Measurements from ENCODE around the gene TMEM247. TPM values are rescaled to one million over a fixed set of nuclear protein-coding genes. Genes with fewer than 3 reads are reported as not detected.

TMEM247 gene
- total RNA-seq, 4 donors from 2014 or later = not detected

DNA sequence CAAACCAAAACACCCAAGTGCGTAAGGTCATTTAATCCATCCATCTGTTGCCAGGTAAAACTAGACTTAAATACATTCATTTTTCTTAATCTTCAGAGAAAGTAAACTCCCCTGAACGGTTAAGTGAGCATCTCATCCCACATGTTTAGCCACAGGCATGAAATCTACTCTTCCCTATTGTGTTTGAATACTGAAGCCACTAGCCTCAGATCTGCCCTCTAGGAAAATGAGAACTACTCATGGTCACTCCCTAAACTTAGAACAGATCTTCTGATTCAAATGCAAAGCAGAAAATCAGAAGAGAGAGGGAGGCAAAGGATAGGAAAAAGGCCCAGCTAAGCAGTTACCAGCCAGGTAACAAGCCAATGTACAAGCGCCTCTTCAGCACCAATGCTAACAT, 7.1 kb downstream of the TMEM247 start:
- TF ChIP-seq POLR2A (IDR thresholded peaks at IDR 0.05) (no peak), EP300 (IDR thresholded peaks at IDR 0.05) (no peak), POLR2AphosphoS5 (IDR thresholded peaks at IDR 0.05) (no peak)
- TF ChIP-seq, protein P1, sequence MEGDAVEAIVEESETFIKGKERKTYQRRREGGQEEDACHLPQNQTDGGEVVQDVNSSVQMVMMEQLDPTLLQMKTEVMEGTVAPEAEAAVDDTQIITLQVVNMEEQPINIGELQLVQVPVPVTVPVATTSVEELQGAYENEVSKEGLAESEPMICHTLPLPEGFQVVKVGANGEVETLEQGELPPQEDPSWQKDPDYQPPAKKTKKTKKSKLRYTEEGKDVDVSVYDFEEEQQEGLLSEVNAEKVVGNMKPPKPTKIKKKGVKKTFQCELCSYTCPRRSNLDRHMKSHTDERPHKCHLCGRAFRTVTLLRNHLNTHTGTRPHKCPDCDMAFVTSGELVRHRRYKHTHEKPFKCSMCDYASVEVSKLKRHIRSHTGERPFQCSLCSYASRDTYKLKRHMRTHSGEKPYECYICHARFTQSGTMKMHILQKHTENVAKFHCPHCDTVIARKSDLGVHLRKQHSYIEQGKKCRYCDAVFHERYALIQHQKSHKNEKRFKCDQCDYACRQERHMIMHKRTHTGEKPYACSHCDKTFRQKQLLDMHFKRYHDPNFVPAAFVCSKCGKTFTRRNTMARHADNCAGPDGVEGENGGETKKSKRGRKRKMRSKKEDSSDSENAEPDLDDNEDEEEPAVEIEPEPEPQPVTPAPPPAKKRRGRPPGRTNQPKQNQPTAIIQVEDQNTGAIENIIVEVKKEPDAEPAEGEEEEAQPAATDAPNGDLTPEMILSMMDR (IDR thresholded peaks at IDR 0.05) = no peak
- WGBS, 2 donors (ENCODE audit: low coverage in 1 of 2) = 83 to 95% methylated on average over 3 of the region's 3 CpGs
- ATAC-seq = no peak
- Histone ChIP-seq H3K4me3 (no peak overlapping the region), H3K4me1 (peaks cover 0 to 41% (median 16%) of the 10 kb centered on the region in 3 donors), H3K27me3 (no peaks in the 10 kb centered on the region), H3K36me3 (no peaks in the 10 kb centered on the region), H3K27ac (no peak overlapping the region), H3K9me3 (no peaks in the 10 kb centered on the region)

DNA sequence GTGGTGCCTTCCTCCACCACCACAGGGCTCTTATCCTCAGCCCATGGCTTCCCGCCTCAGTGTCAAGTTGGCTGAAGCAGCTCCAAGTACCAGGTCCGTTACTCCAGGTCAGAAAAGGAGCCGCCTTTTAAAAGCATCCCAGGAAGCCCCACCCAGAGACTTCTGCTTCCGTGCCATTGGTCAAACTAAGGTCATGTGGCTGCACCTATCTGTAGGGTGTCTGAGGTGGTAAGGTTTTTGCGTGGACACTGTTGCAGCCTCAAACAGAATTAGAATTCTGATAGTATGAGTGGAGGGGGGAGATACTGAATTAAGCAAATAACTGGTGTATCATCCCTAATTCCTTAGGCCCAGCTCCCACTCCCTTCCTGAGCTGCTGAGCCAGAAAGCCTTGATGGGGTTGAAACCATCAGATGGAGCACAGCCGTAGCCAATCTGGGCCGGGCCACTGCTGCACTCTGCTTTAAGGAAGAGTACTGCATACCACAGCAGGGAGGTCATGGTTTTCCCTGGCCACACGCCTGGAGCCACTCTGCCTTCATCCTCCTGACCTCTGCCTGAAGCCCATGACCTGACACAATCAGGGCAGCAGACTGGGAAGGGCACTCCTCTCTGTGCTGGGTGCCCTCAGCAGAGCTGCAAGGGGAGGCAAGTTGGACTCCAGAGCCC, 8.4 kb downstream of the TMEM247 start:
- no peak overlapping the region for H3K4me3 ChIP-seq
- ATAC-seq = peak; percentile 88
- TF ChIP-seq EP300 (IDR thresholded peaks at IDR 0.05) (no peak), POLR2AphosphoS5 (IDR thresholded peaks at IDR 0.05) (no peak), POLR2A (IDR thresholded peaks at IDR 0.05) (no peak)
- TF ChIP-seq, protein P1 (IDR thresholded peaks at IDR 0.05) = no peak
- no peaks in the 10 kb centered on the region for H3K27me3 ChIP-seq
- H3K36me3 ChIP-seq = no peaks in the 10 kb centered on the region
- WGBS, 2 donors (ENCODE audit: low coverage in 1 of 2) = 0% methylated on average over 1 to 2 of the region's 8 CpGs
- peaks cover 0 to 42% (median 16%) of the 10 kb centered on the region in 3 donors for H3K4me1 ChIP-seq
- H3K9me3 ChIP-seq = no peaks in the 10 kb centered on the region
- H3K27ac ChIP-seq = peak overlapping the region in 3 of 4 donors; percentile 36 to 63 (median 44)

DNA sequence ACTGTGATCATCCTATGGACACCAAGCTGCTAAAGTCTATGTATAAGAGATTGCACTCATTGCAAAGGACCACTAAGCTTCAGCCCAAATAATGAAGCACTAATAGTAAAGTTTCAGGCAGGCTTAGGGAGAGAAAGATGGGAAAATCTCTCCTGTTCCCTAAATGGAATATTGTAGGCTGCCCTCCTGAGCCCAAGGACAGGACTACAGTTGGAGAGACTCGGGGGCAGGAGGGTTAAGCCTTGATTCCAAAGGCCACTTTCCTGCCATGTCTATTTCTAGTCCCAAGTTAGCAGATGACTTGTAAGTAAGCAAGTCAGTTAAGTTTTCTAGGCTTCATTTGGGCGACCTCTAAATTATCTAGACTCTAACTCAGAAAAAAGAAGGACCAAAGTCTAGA, 9.0 kb downstream of the TMEM247 start:
- H3K4me1 ChIP-seq = peaks cover 0 to 46% (median 16%) of the 10 kb centered on the region in 3 donors
- no peak for ATAC-seq
- peak overlapping the region in 3 of 4 donors; percentile 36 to 63 (median 44) for H3K27ac ChIP-seq
- no peaks in the 10 kb centered on the region for H3K9me3 ChIP-seq
- no peaks in the 10 kb centered on the region for H3K27me3 ChIP-seq
- H3K36me3 ChIP-seq = no peaks in the 10 kb centered on the region
- H3K4me3 ChIP-seq = no peak overlapping the region
- no peak for TF ChIP-seq EP300 (IDR thresholded peaks at IDR 0.05)
- no peak for TF ChIP-seq POLR2AphosphoS5 (IDR thresholded peaks at IDR 0.05)
- TF ChIP-seq, protein P1 (IDR thresholded peaks at IDR 0.05) = no peak
- WGBS, 2 donors (ENCODE audit: low coverage in 1 of 2) = 75 to 88% methylated on average over 2 of the region's 2 CpGs

DNA sequence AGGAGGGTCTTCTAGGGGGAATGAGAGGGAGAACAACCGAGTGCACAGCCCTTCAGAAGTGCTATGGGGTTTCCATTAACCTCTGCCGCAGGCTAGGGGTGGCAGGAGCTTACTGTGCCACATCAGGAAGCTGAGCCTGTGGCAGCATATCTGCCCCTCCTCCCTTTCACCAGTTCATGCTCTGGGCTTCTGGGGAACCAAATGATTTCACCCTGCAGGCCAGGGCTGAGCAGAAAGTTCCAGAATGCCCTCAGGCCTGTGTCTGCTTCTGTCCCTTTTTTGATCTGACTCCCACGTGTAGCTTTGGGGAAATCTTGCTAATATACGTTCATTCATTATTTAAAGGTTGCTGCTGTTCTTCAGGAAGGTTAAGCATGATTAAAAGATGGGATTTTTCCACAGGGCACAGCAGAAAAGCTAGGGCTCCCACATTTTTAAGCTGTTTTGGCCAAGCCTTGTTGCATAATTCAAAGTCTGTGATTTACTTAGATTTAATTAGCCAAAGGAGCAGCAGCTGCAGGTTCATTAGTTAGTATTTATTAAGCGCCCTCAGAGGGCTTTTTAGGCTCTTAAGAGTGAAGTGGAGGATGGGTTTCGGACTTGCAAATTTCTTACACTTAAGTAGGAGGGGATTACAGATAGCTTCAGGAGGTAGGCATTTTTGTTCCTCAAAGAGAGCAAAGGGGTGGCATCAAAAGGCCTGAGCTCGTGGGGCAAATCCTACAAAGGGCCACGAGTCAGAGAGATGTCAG, 10.2 kb downstream of the TMEM247 start:
- H3K27me3 ChIP-seq = no peaks in the 10 kb centered on the region
- no peaks in the 10 kb centered on the region for H3K9me3 ChIP-seq
- TF ChIP-seq POLR2AphosphoS5 (IDR thresholded peaks at IDR 0.05) = no peak
- no peak for TF ChIP-seq POLR2A (IDR thresholded peaks at IDR 0.05)
- TF ChIP-seq EP300 (IDR thresholded peaks at IDR 0.05) = no peak
- TF ChIP-seq, protein P1 (IDR thresholded peaks at IDR 0.05) = no peak
- H3K27ac ChIP-seq = peak overlapping the region in 2 of 4 donors; percentile 62 to 75
- H3K4me3 ChIP-seq = no peak overlapping the region
- no peaks in the 10 kb centered on the region for H3K36me3 ChIP-seq
- ATAC-seq = no peak
- WGBS, 2 donors (ENCODE audit: low coverage in 1 of 2) = 64 to 68% methylated on average over 6 to 7 of the region's 8 CpGs
- peaks cover 0 to 54% (median 16%) of the 10 kb centered on the region in 3 donors for H3K4me1 ChIP-seq
